HEK293 (cell line): ENCODE results near the gene RSPH1.

Experiments
- ZFP3 ChIP-seq: fragments of 450-650 bp; formaldehyde crosslinking; IDR thresholded peaks from 2 replicates; pipeline ENCODE4 v1.5.1; 2016; ENCODE audit warnings: low read depth, missing biosample characterization, missing genetic modification characterization
- ZNF140 ChIP-seq: fragments of 450-650 bp; formaldehyde crosslinking; IDR thresholded peaks from 2 replicates; pipeline ENCODE4 v1.5.1; 2016; ENCODE audit warnings: missing biosample characterization, missing genetic modification characterization
- ZNF239 ChIP-seq: fragments of 450-650 bp; formaldehyde crosslinking; IDR thresholded peaks from 2 replicates; pipeline ENCODE4 v1.5.1; 2016; ENCODE audit warnings: missing biosample characterization, missing genetic modification characterization
- ZNF521 ChIP-seq: fragments of 450-650 bp; formaldehyde crosslinking; IDR thresholded peaks from 2 replicates; pipeline ENCODE4 v1.5.1; 2017; ENCODE audit warnings: missing biosample characterization, mild to moderate bottlenecking, missing genetic modification characterization
- ZNF707 ChIP-seq: fragments of 450-650 bp; formaldehyde crosslinking; IDR thresholded peaks from 2 replicates; pipeline ENCODE4 v1.5.1; 2016; ENCODE audit warnings: missing biosample characterization, missing genetic modification characterization
- ZNF776 ChIP-seq: fragments of 450-650 bp; formaldehyde crosslinking; IDR thresholded peaks from 2 replicates; pipeline ENCODE4 v1.5.0; 2017; ENCODE audit warnings: missing biosample characterization, missing genetic modification characterization, borderline replicate concordance
- TF ChIP-seq, protein P1 (sequence below): fragments of 450-650 bp; formaldehyde crosslinking; IDR thresholded peaks from 2 replicates; pipeline ENCODE4 v1.5.1; 2016; ENCODE audit warnings: missing biosample characterization, missing genetic modification characterization
- TF ChIP-seq, protein P2 (sequence below): fragments of 450-650 bp; formaldehyde crosslinking; IDR thresholded peaks from 2 replicates; pipeline ENCODE4 v1.5.1; 2016; ENCODE audit warnings: missing biosample characterization, missing genetic modification characterization
- TF ChIP-seq, protein P3 (sequence below): fragments of 450-650 bp; formaldehyde crosslinking; IDR thresholded peaks from 2 replicates; pipeline ENCODE4 v1.5.1; 2016; ENCODE audit warnings: missing biosample characterization, missing genetic modification characterization

DNA sequence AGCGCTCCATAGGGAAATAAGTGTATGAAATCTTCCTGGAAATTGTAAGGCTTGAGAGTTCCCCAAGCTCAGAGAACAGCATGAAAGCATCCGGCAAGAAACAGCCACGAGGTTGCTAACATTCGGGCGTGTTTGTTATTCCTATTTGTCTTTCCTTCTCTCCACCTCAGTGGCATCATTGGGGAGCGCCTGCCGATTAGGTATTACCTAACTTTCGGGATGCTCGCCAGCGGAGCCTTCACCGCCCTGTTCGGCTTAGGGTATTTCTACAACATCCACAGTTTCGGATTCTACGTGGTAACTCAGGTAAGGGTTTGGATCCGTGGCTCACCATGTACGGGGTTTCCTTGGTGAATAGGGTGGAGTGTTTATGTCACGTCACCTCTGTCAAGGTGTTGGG, 43.3 kb upstream of the RSPH1 start:
- TF ChIP-seq, protein P1, sequence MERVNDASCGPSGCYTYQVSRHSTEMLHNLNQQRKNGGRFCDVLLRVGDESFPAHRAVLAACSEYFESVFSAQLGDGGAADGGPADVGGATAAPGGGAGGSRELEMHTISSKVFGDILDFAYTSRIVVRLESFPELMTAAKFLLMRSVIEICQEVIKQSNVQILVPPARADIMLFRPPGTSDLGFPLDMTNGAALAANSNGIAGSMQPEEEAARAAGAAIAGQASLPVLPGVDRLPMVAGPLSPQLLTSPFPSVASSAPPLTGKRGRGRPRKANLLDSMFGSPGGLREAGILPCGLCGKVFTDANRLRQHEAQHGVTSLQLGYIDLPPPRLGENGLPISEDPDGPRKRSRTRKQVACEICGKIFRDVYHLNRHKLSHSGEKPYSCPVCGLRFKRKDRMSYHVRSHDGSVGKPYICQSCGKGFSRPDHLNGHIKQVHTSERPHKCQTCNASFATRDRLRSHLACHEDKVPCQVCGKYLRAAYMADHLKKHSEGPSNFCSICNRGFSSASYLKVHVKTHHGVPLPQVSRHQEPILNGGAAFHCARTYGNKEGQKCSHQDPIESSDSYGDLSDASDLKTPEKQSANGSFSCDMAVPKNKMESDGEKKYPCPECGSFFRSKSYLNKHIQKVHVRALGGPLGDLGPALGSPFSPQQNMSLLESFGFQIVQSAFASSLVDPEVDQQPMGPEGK (tag by site-specific recombination): no peak
- TF ChIP-seq ZNF140 (no peak), ZNF776 (tag by site-specific recombination) (no peak), ZFP3 (tag by site-specific recombination) (no peak), ZNF707 (no peak), ZNF521 (tag by site-specific recombination) (no peak), ZNF239 (tag by site-specific recombination) (no peak)
- TF ChIP-seq, protein P2, sequence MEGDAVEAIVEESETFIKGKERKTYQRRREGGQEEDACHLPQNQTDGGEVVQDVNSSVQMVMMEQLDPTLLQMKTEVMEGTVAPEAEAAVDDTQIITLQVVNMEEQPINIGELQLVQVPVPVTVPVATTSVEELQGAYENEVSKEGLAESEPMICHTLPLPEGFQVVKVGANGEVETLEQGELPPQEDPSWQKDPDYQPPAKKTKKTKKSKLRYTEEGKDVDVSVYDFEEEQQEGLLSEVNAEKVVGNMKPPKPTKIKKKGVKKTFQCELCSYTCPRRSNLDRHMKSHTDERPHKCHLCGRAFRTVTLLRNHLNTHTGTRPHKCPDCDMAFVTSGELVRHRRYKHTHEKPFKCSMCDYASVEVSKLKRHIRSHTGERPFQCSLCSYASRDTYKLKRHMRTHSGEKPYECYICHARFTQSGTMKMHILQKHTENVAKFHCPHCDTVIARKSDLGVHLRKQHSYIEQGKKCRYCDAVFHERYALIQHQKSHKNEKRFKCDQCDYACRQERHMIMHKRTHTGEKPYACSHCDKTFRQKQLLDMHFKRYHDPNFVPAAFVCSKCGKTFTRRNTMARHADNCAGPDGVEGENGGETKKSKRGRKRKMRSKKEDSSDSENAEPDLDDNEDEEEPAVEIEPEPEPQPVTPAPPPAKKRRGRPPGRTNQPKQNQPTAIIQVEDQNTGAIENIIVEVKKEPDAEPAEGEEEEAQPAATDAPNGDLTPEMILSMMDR (tag by site-specific recombination): no peak
- TF ChIP-seq, protein P3, sequence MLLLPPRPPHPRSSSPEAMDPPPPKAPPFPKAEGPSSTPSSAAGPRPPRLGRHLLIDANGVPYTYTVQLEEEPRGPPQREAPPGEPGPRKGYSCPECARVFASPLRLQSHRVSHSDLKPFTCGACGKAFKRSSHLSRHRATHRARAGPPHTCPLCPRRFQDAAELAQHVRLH (tag by site-specific recombination): no peak
